CD14-positive monocyte (primary cell): ENCODE results near the gene LGALSL. TPM values are rescaled to one million over a fixed set of nuclear protein-coding genes. Genes with fewer than 3 reads are reported as not detected.

ENCODE experiments used
- DNase-seq, 3 donors: peaks; one replicate each; pipeline ENCODE4 v3.0.0-alpha.2; 2011 to 2022
- H2AFZ ChIP-seq: 2 replicates; pipeline ENCODE4 v1.6.0; 2012; ENCODE audit warnings: mild to moderate bottlenecking, low read depth, low read length, inconsistent platforms; ENCODE audit not compliant: insufficient read depth, poor library complexity, severe bottlenecking
- H3K27ac ChIP-seq, 2 donors: 1 replicate in 1 of 2; 2 replicates in 1 of 2; pipeline ENCODE4 v1.5.1; 2012 to 2013; ENCODE audit warnings: low read length in 2 of 2, control low read depth in 1 of 2, inconsistent platforms in 1 of 2, low read depth in 1 of 2, mild to moderate bottlenecking in 1 of 2
- H3K27me3 ChIP-seq, 2 donors: one replicate each; pipeline versions ENCODE4 v1.6.0 to v1.6.1; 2011 to 2013; ENCODE audit warnings: low read length in 2 of 2; ENCODE audit not compliant: control insufficient read depth in 2 of 2, insufficient read depth in 2 of 2
- H3K36me3 ChIP-seq, 2 donors: replicated peaks in 1 of 2; 1 replicate in 1 of 2; 2 replicates in 1 of 2; pipeline versions ENCODE4 v1.5.1 to v1.6.1; 2012 to 2013; ENCODE audit warnings: low read length in 2 of 2, control low read depth in 1 of 2, inconsistent platforms in 1 of 2, mild to moderate bottlenecking in 1 of 2; ENCODE audit not compliant: insufficient read depth in 2 of 2, control insufficient read depth in 1 of 2
- H3K4me1 ChIP-seq, 2 donors: 1 replicate in 1 of 2; 2 replicates in 1 of 2; pipeline versions ENCODE4 v1.5.1 to v1.6.1; 2012 to 2013; ENCODE audit warnings: low read length in 2 of 2, control low read depth in 1 of 2, inconsistent platforms in 1 of 2, mild to moderate bottlenecking in 1 of 2, moderate library complexity in 1 of 2; ENCODE audit not compliant: insufficient read depth in 2 of 2, control insufficient read depth in 1 of 2
- H3K4me2 ChIP-seq: replicated peaks from 2 replicates; pipeline ENCODE3; 2012; ENCODE audit warnings: low read length, moderate library complexity, mild to moderate bottlenecking; ENCODE audit not compliant: poor library complexity, severe bottlenecking; ENCODE audit errors: extremely low read depth
- H3K4me3 ChIP-seq, 3 experiments: fragments of 200-600 bp in 1 of 3; sonication (generic) in 1 of 3; replicated peaks in 1 of 3; 1 replicate in 2 of 3; 2 replicates in 1 of 3; pipeline ENCODE4 v1.5.1; 2011 to 2013; ENCODE audit warnings: low read length in 3 of 3, mild to moderate bottlenecking in 3 of 3, control low read depth in 2 of 3, low read depth in 2 of 3, inconsistent platforms in 1 of 3, moderate library complexity in 1 of 3
- H3K79me2 ChIP-seq: 2 replicates; pipeline ENCODE4 v1.6.0; 2012; ENCODE audit warnings: mild to moderate bottlenecking, control low read depth, inconsistent platforms, low read length, moderate library complexity; ENCODE audit not compliant: insufficient read depth
- H3K9ac ChIP-seq: 2 replicates; pipeline ENCODE4 v1.6.0; 2017; ENCODE audit warnings: low read length, mild to moderate bottlenecking; ENCODE audit not compliant: insufficient read depth, poor library complexity, severe bottlenecking
- H3K9me3 ChIP-seq, 2 donors: replicated peaks in 1 of 2; 1 replicate in 1 of 2; 2 replicates in 1 of 2; pipeline versions ENCODE4 v1.5.1 to v1.6.1; 2012 to 2013; ENCODE audit warnings: low read length in 2 of 2, control low read depth in 1 of 2; ENCODE audit not compliant: control insufficient read depth in 1 of 2, insufficient read depth in 1 of 2
- H4K20me1 ChIP-seq: 2 replicates; pipeline ENCODE4 v1.6.0; 2012; ENCODE audit warnings: mild to moderate bottlenecking, low read length, control low read depth, moderate library complexity; ENCODE audit not compliant: insufficient read depth
- H3K27ac Mint-ChIP-seq, 7 donors: one replicate each; pipeline ENCODE4 v1.8.0; 2020; ENCODE audit warnings: mild to moderate bottlenecking in 7 of 7, mixed read lengths in 7 of 7, moderate library complexity in 6 of 7, inconsistent platforms in 2 of 7
- H3K27me3 Mint-ChIP-seq, 3 donors: one replicate each; pipeline ENCODE4 v1.8.0; 2021 to 2022; ENCODE audit warnings: low read depth in 3 of 3, mild to moderate bottlenecking in 3 of 3, mixed read lengths in 3 of 3, moderate library complexity in 3 of 3, inconsistent platforms in 1 of 3
- H3K36me3 Mint-ChIP-seq, 2 donors: one replicate each; pipeline ENCODE4 v1.8.0; 2020; ENCODE audit warnings: mixed read lengths in 2 of 2, inconsistent platforms in 1 of 2, mild to moderate bottlenecking in 1 of 2
- H3K4me1 Mint-ChIP-seq: one replicate; pipeline ENCODE4 v1.8.0; 2020; ENCODE audit warnings: mild to moderate bottlenecking, mixed read lengths
- H3K4me3 Mint-ChIP-seq, 2 donors: one replicate each; pipeline ENCODE4 v1.8.0; 2020; ENCODE audit warnings: mild to moderate bottlenecking in 2 of 2, mixed read lengths in 2 of 2, moderate library complexity in 1 of 2
- H3K9me3 Mint-ChIP-seq, 7 donors: one replicate each; pipeline ENCODE4 v1.8.0; 2020 to 2022; ENCODE audit warnings: mixed read lengths in 7 of 7, mild to moderate bottlenecking in 6 of 7, moderate library complexity in 6 of 7, inconsistent platforms in 2 of 7
- CTCF ChIP-seq: fragments of 200-600 bp; IDR thresholded peaks from one replicate; pipeline ENCODE4 v1.8.0; 2022; ENCODE audit warnings: antibody characterized with exemption, mild to moderate bottlenecking
- WGBS: methylation state at CpG from one replicate; pipeline ENCODE4 v1.1.5; 2013; ENCODE audit warnings: missing lambda C conversion rate; ENCODE audit not compliant: insufficient coverage; 5-methylcytosine and 5-hydroxymethylcytosine counted together
- intact Hi-C, 2 donors: fragments of 100-400 bp; cut with micrococcal nuclease; formaldehyde crosslinking; loops; one replicate each; pipeline versions ENCODE4 v1.15.0 to v1.15.1; 2023
- polyA plus RNA-seq, 3 donors: library from polyadenylated mRNA; depleted of rRNA in 1 of 3; unstranded in 2 of 3; stranded (reverse) in 1 of 3; fragments of 300-500 nt in 2 of 3; fragments of >200 nt in 1 of 3; fragmentation: Illumina TruSeq in 2 of 3; gene quantifications; 1 replicate in 2 of 3; 2 replicates in 1 of 3; pipeline ENCODE4 v1.2.3, GENCODE V29; 2012 to 2021

Gene LGALSL
- polyA plus RNA-seq, 3 donors, result 0.04 to 0.30 (median 0.22) TPM

DNA sequence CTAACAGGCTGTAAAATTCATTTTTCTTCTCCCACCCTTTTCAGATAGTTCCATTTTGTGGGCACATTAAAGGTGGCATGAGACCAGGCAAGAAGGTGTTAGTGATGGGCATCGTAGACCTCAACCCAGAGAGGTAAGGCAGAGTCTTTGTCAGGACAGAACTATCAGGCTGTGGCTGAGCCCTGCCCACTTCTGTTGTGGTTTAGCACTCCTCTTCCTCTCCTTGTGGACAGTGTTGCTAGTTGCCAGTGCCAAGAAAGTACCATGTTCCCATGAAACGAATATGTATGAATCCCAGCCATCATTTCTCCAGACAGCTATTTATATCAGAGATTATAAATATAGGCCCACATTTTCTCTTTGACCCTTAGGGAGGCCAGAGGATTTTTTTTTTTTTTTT is 1.6 kb downstream of the LGALSL start:
- H3K79me2 ChIP-seq, result no peaks in the 10 kb centered on the region
- intact Hi-C loops, result no loop called here
- no peak for TF ChIP-seq CTCF
- no peak overlapping the region for H3K4me3 ChIP-seq
- Mint-ChIP-seq H3K27ac (peak overlapping the region in 1 of 7 donors; percentile 46), H3K36me3 (peaks cover 3 to 5% of the 10 kb centered on the region in 2 donors), H3K9me3 (peaks cover 0 to 8% (median 0%) of the 10 kb centered on the region in 7 donors), H3K4me1 (peaks cover 15% of the 10 kb centered on the region), H3K27me3 (peaks cover 22 to 32% (median 27%) of the 10 kb centered on the region in 3 donors), H3K4me3 (peak overlapping the region; percentile 74 to 82)
- H3K4me2 ChIP-seq, result no peak overlapping the region
- H3K9ac ChIP-seq, result no peak overlapping the region
- H3K27me3 ChIP-seq, result peaks cover 9 to 37% of the 10 kb centered on the region in 2 donors
- peaks cover 7 to 9% of the 10 kb centered on the region in 2 donors for H3K4me1 ChIP-seq
- no peaks in the 10 kb centered on the region for H3K36me3 ChIP-seq
- DNase-seq, result no peak
- H2AFZ ChIP-seq, result no peak overlapping the region
- no CpG with 5 or more reads among the region's 2 CpGs for WGBS
- H3K9me3 ChIP-seq, result no peaks in the 10 kb centered on the region
- H3K27ac ChIP-seq, result no peak overlapping the region
- H4K20me1 ChIP-seq, result no peaks in the 10 kb centered on the region

GRCh38 chr2:64456293-64456692 is 2.3 kb downstream of the LGALSL start:
- DNase-seq, result no peak
- Mint-ChIP-seq H3K9me3 (peaks cover 0 to 8% (median 0%) of the 10 kb centered on the region in 7 donors), H3K4me3 (peak overlapping the region in 1 of 2 donors; percentile 51), H3K27ac (no peak overlapping the region), H3K36me3 (peaks cover 3 to 5% of the 10 kb centered on the region in 2 donors), H3K4me1 (peaks cover 15% of the 10 kb centered on the region), H3K27me3 (peaks cover 22 to 31% (median 27%) of the 10 kb centered on the region in 3 donors)
- Histone ChIP-seq H3K4me1 (peaks cover 7 to 9% of the 10 kb centered on the region in 2 donors), H3K36me3 (no peaks in the 10 kb centered on the region), H3K9ac (no peak overlapping the region), H4K20me1 (no peaks in the 10 kb centered on the region), H3K4me2 (no peak overlapping the region), H3K4me3 (no peak overlapping the region), H3K79me2 (no peaks in the 10 kb centered on the region), H3K9me3 (no peaks in the 10 kb centered on the region), H3K27me3 (peaks cover 9 to 37% of the 10 kb centered on the region in 2 donors), H2AFZ (no peak overlapping the region), H3K27ac (no peak overlapping the region)
- TF ChIP-seq CTCF, result no peak
- intact Hi-C loops, result no loop called here
- 94% methylated on average over 3 of the region's 6 CpGs for WGBS
